ENCODE results near the gene SYCP2L. TPM values are rescaled to one million over a fixed set of nuclear protein-coding genes. Genes with fewer than 3 reads are reported as not detected.

The SYCP2L gene
- total and polyA plus RNA-seq, 2 of the 8 experiments (the other 6 are each of a cell fraction or from before 2014, with no cell fraction given), result 1.7 to 4.2 TPM

- WGBS, 2 experiments (ENCODE audit: extremely low coverage in 1 of 2, insufficient coverage in 1 of 2, insufficient read length in 1 of 2, insufficient replicate concordance in 2 of 2, low coverage in 1 of 2, low lambda C conversion rate in 2 of 2, missing lambda C conversion rate in 1 of 2), result 82% methylated on average over 4 of the region's 4 CpGs; no CpG with 5 or more reads in 1 of the 2 experiments
- TF ChIP-seq SAP30 (IDR thresholded peaks at IDR 0.05; ENCODE audit: insufficient read depth, insufficient replicate concordance, low read length) (no peak), ATF3 (IDR thresholded peaks at IDR 0.05; ENCODE audit: insufficient read depth, low read depth, low read length) (no peak), CREB1 (IDR thresholded peaks at IDR 0.05) (no peak), TAF1 (IDR thresholded peaks at IDR 0.05; ENCODE audit: low read depth, low read length) (no peak), KDM4A (IDR thresholded peaks at IDR 0.05; ENCODE audit: low read depth, low read length, severe bottlenecking) (no peak)
- no peak overlapping the region for H3K4me2 ChIP-seq (ENCODE audit: insufficient read depth in 1 of 2, low read depth in 2 of 2, low read length in 2 of 2)
- POLR2A ChIA-PET (ENCODE audit: partially characterized antibody), result no interaction called here
- no peak overlapping the region for H2AK5ac ChIP-seq (ENCODE audit: low read depth, low read length)
- no peak overlapping the region for H2BK15ac ChIP-seq (ENCODE audit: low read length)
- no peaks in the 10 kb centered on the region for H3K27me3 ChIP-seq (replicated peaks in 1 of 4; ENCODE audit: control insufficient read depth in 3 of 4, extremely low read depth in 1 of 4, insufficient read depth in 3 of 4, low read length in 3 of 4)
- CTCF ChIA-PET (ENCODE audit: partially characterized antibody), result interaction anchor here (0.6 to 1.0 kb wide), 2 partner anchors 41 to 53 kb away, joined by 3 read pairs; no protein-coding TSS in a partner anchor
- H3K14ac ChIP-seq (ENCODE audit: insufficient read length), result no peak overlapping the region
- H4K20me1 ChIP-seq (replicated peaks in 1 of 2; ENCODE audit: control insufficient read depth in 1 of 2, insufficient read depth in 2 of 2, low read length in 2 of 2), result no peaks in the 10 kb centered on the region
- H3K79me1 ChIP-seq (ENCODE audit: low read depth, low read length), result no peaks in the 10 kb centered on the region
- no peak overlapping the region for H4K91ac ChIP-seq (replicated peaks; ENCODE audit: insufficient read length, low read length)
- no peak overlapping the region for H2AFZ ChIP-seq (ENCODE audit: low read length)
- peaks cover 0 to 7% (median 0%) of the 10 kb centered on the region in 4 experiments; a peak in 1 of 8 replicates for H3K36me3 ChIP-seq (ENCODE audit: control insufficient read depth in 2 of 4, insufficient read depth in 4 of 4, low read length in 3 of 4)
- DNase-seq (ENCODE audit: low read depth in 1 of 2, low spot score in 2 of 2) (no peak), FAIRE-seq (no peak)
- no peak overlapping the region for H3K4ac ChIP-seq (replicated peaks; ENCODE audit: insufficient read length, low read depth, low read length)
- H4K8ac ChIP-seq (ENCODE audit: extremely low read depth, insufficient read depth, low read length), result no peak overlapping the region
- no peaks in the 10 kb centered on the region for H3K23me2 ChIP-seq (ENCODE audit: low read depth, low read length)
- no peak overlapping the region for H2BK120ac ChIP-seq (replicated peaks; ENCODE audit: low read depth, low read length)
- no peak overlapping the region for H3K56ac ChIP-seq (replicated peaks; ENCODE audit: insufficient read length, low read depth, low read length)
- H3K9ac ChIP-seq (replicated peaks in 1 of 4; ENCODE audit: extremely low read depth in 1 of 4, low read depth in 3 of 4, low read length in 3 of 4), result no peak overlapping the region
- H3K18ac ChIP-seq (ENCODE audit: extremely low read depth, low read length), result no peak overlapping the region
- H3K4me1 ChIP-seq (replicated peaks in 1 of 4; ENCODE audit: control insufficient read depth in 3 of 4, insufficient read depth in 4 of 4, low read length in 3 of 4), result no peaks in the 10 kb centered on the region
- no peaks in the 10 kb centered on the region for H3K79me2 ChIP-seq (ENCODE audit: control insufficient read depth in 1 of 2, insufficient read depth in 2 of 2, low read length in 2 of 2)
- no peaks in the 10 kb centered on the region for H3K9me3 ChIP-seq (ENCODE audit: insufficient read depth in 2 of 2, low read depth in 1 of 2, low read length in 1 of 2)
- no peak overlapping the region for H2BK12ac ChIP-seq (ENCODE audit: low read depth, low read length)
- no peak overlapping the region for H4K5ac ChIP-seq (ENCODE audit: insufficient read length, low read depth, low read length)
- H2BK5ac ChIP-seq (ENCODE audit: low read depth, low read length), result no peak overlapping the region
- H2BK20ac ChIP-seq (ENCODE audit: low read length), result no peak overlapping the region
- H3K27ac ChIP-seq (ENCODE audit: low read depth, low read length), result no peak overlapping the region
- H3K4me3 ChIP-seq (ENCODE audit: extremely low read depth in 1 of 4, insufficient read depth in 2 of 4, low read depth in 3 of 4, low read length in 4 of 4), result no peak overlapping the region
- H3K23ac ChIP-seq (ENCODE audit: insufficient read length), result no peak overlapping the region
Measured at GRCh38 chr6:10901770-10902169, 14.9 kb downstream of the SYCP2L start.
